Loucy (cell line): ENCODE data around the gene UPP1.

Experiments used
- CTCF ChIP-seq: fragments of 200-600 bp; sonication (generic); conservative IDR thresholded peaks from 2 replicates; pipeline ENCODE4 v1.5.1; 2014; ENCODE audit warnings: mild to moderate bottlenecking, antibody characterized with exemption, low read length
- EZH2phosphoT487 ChIP-seq: fragments of 200-600 bp; IDR thresholded peaks from 2 replicates; pipeline ENCODE4 v1.6.1; 2018; ENCODE audit warnings: antibody characterized with exemption, mild to moderate bottlenecking, moderate library complexity, borderline replicate concordance

- TF ChIP-seq CTCF (no peak), EZH2phosphoT487 (no peak)
Measured at GRCh38 chr7:48089046-48090003, at the start of gene UPP1.
